SH-SY5Y (cell line): ENCODE measurements around the gene AKR7A3.

Experiments
- GATA2 ChIP-seq: IDR thresholded peaks from 2 replicates; pipeline ENCODE4 v1.6.1; 2011; ENCODE audit warnings: mild to moderate bottlenecking, low read depth, low read length
- GATA3 ChIP-seq: IDR thresholded peaks from 2 replicates; pipeline ENCODE4 v1.6.1; 2011; ENCODE audit warnings: low read depth, mild to moderate bottlenecking, low read length, moderate library complexity

DNA sequence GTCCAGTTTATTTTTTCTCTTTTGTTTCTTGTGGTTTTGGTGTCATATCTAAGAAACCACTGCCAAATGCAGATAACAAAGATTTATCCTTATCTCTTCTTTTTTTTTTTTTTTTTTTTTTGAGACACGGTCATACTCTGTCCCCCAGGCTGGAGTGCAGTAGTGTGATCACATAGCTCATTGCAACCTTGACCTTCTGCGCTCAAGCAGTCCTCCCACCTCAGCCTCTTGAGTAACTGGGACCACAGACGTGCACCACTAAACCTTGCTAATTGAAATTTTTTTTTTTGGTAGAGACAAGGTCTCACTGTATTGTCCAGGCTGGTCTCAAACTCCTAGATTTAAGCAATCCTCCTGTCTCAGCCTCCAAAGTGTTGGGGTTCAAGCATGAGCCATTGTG lies 32.5 kb upstream of the AKR7A3 start:
- TF ChIP-seq GATA3 (no peak), GATA2 (no peak)
